Sigmoid colon (tissue), 7 donors: ENCODE results near the gene VAMP1. TPM values are rescaled to one million over a fixed set of nuclear protein-coding genes. Genes with fewer than 3 reads are reported as not detected.

Experiments used
- DNase-seq: peaks from one replicate; pipeline ENCODE4 v3.0.0-alpha.2; 2019
- H3K27ac ChIP-seq, 4 donors: fragments of 200-600 bp; sonication (generic); one replicate each; pipeline ENCODE4 v1.5.1; 2016 to 2019; ENCODE audit warnings: mild to moderate bottlenecking in 1 of 4
- H3K27me3 ChIP-seq, 3 donors: fragments of 200-600 bp; sonication (generic); one replicate each; pipeline ENCODE4 v1.5.1; 2019; ENCODE audit warnings: mild to moderate bottlenecking in 1 of 3
- H3K36me3 ChIP-seq, 4 donors: fragments of 200-600 bp; sonication (generic); one replicate each; pipeline ENCODE4 v1.5.1; 2016 to 2019
- H3K4me1 ChIP-seq, 4 donors: fragments of 200-600 bp; sonication (generic); one replicate each; pipeline ENCODE4 v1.5.1; 2017 to 2019
- H3K4me3 ChIP-seq, 4 donors: fragments of 200-600 bp; sonication (generic); one replicate each; pipeline ENCODE4 v1.5.1; 2017 to 2019; ENCODE audit warnings: mild to moderate bottlenecking in 2 of 4, moderate library complexity in 1 of 4
- H3K9me3 ChIP-seq, 4 donors: fragments of 200-600 bp in 3 of 4; sonication (generic) in 3 of 4; one replicate each; pipeline versions ENCODE4 v1.5.1 to v1.6.1; 2013 to 2019
- EP300 ChIP-seq, 4 donors: sonication (generic); formaldehyde crosslinking; IDR thresholded peaks; one replicate each; pipeline ENCODE4 v1.6.1; 2017; ENCODE audit warnings: antibody characterized with exemption in 4 of 4
- POLR2A ChIP-seq, 2 donors: fragments of 450-650 bp; IDR thresholded peaks; one replicate each; pipeline ENCODE4 v1.6.1; 2016; ENCODE audit warnings: antibody characterized with exemption in 2 of 2, mild to moderate bottlenecking in 2 of 2, moderate library complexity in 2 of 2
- POLR2AphosphoS5 ChIP-seq, 4 donors: sonication (generic); formaldehyde crosslinking; IDR thresholded peaks; one replicate each; pipeline ENCODE4 v1.6.1; 2017; ENCODE audit warnings: antibody characterized with exemption in 4 of 4
- WGBS, 2 donors: extraction: QIAGEN DNeasy Blood & Tissue Kit; methylation state at CpG; one replicate each; pipeline ENCODE4 v1.1.7; 2013; 5-methylcytosine and 5-hydroxymethylcytosine counted together
- intact Hi-C: fragments of 100-400 bp; cut with DNase I; formaldehyde crosslinking; loops from one replicate; pipeline ENCODE4 v1.15.1; 2023
- polyA plus RNA-seq, 3 donors: library from polyadenylated mRNA; stranded (reverse); fragments of 200-250 nt; gene quantifications; one replicate each; pipeline ENCODE4 v1.2.3, GENCODE V29; 2013
- total RNA-seq, 4 donors: library from RNA; depleted of rRNA; stranded (reverse); fragments of >200 nt; gene quantifications; one replicate each; pipeline ENCODE4 v1.1.0, GENCODE V29; 2016
- TF ChIP-seq, protein P1 (sequence below), 4 experiments: fragments of 450-650 bp in 3 of 4; fragments of 200-600 bp in 1 of 4; IDR thresholded peaks; one replicate each; pipeline ENCODE4 v1.5.1; 2016 to 2019; ENCODE audit warnings: antibody characterized with exemption in 4 of 4, mild to moderate bottlenecking in 3 of 4, moderate library complexity in 2 of 4
- donor health status: healthy with polysubstance abuse.
- donor health status: Bipolar disorder and iron deficiency.
- donor health status: healthy.

The VAMP1 gene
- total and polyA plus RNA-seq, 7 donors, result 2.3 to 44.0 (median 12.8) TPM

GRCh38 chr12:6462234-6462995 lies 8.1 kb downstream of the VAMP1 start:
- 85 to 89% methylated on average over 14 of the region's 14 CpGs for WGBS, 2 donors
- intact Hi-C loops, result no loop called here
- H3K4me1 ChIP-seq, result peaks cover 0 to 13% (median 4%) of the 10 kb centered on the region in 4 donors
- no peak for TF ChIP-seq EP300 (IDR thresholded peaks at IDR 0.05)
- TF ChIP-seq, protein P1, sequence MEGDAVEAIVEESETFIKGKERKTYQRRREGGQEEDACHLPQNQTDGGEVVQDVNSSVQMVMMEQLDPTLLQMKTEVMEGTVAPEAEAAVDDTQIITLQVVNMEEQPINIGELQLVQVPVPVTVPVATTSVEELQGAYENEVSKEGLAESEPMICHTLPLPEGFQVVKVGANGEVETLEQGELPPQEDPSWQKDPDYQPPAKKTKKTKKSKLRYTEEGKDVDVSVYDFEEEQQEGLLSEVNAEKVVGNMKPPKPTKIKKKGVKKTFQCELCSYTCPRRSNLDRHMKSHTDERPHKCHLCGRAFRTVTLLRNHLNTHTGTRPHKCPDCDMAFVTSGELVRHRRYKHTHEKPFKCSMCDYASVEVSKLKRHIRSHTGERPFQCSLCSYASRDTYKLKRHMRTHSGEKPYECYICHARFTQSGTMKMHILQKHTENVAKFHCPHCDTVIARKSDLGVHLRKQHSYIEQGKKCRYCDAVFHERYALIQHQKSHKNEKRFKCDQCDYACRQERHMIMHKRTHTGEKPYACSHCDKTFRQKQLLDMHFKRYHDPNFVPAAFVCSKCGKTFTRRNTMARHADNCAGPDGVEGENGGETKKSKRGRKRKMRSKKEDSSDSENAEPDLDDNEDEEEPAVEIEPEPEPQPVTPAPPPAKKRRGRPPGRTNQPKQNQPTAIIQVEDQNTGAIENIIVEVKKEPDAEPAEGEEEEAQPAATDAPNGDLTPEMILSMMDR (IDR thresholded peaks at IDR 0.05), result no peak
- no peak for TF ChIP-seq POLR2A (IDR thresholded peaks at IDR 0.05)
- TF ChIP-seq POLR2AphosphoS5 (IDR thresholded peaks at IDR 0.05), result no peak
- H3K9me3 ChIP-seq, result no peaks in the 10 kb centered on the region
- peaks cover 50 to 89% (median 58%) of the 10 kb centered on the region in 4 donors for H3K36me3 ChIP-seq
- DNase-seq, result no peak
- peak overlapping the region in 3 of 4 donors; percentile 39 to 48 (median 44) for H3K27ac ChIP-seq
- no peak overlapping the region for H3K4me3 ChIP-seq
- H3K27me3 ChIP-seq, result no peaks in the 10 kb centered on the region

GRCh38 chr12:6461401-6462233 lies 8.9 kb downstream of the VAMP1 start:
- no peaks in the 10 kb centered on the region for H3K27me3 ChIP-seq
- H3K27ac ChIP-seq, result peak overlapping the region in 3 of 4 donors; percentile 39 to 48 (median 44)
- H3K36me3 ChIP-seq, result peaks cover 52 to 96% (median 66%) of the 10 kb centered on the region in 4 donors
- peaks cover 0 to 12% (median 4%) of the 10 kb centered on the region in 4 donors for H3K4me1 ChIP-seq
- WGBS, 2 donors, result 44 to 83% methylated on average over 15 of the region's 15 CpGs
- H3K9me3 ChIP-seq, result no peaks in the 10 kb centered on the region
- intact Hi-C loops, result no loop called here
- peak; percentile 79 for DNase-seq
- no peak overlapping the region for H3K4me3 ChIP-seq
- TF ChIP-seq EP300 (IDR thresholded peaks at IDR 0.05) (no peak), POLR2A (IDR thresholded peaks at IDR 0.05) (no peak), POLR2AphosphoS5 (IDR thresholded peaks at IDR 0.05) (no peak)
- TF ChIP-seq, protein P1 (IDR thresholded peaks at IDR 0.05), result no peak

DNA sequence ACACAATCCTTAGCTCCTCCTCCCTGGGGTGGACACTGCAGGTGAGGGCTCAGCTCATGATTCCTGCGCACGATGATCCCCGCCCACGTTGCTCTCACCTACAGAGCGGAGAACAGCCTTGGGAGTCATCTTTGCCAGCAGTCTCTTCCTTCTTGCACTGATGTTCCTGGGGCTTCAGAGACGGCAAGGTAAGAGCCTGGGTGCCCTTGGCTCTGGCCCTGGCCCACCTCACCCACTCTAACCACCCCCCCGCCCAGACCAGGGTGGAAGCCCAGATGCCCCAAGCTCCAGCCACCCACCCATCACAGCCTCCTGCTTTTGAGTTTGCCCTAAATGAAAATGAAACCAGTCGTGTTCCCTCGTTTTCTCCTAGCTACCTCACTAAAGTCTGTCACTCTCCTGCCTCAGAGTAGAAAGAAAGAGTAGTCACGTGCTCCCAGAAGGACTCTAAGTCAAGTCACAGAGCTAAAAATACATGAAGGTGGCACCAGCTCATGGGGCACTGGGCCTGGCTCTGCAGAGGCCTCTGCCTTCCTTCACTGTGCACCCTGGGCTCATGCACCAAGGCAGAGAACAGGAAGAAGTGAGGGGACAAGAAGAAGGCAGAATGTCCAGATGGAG lies 9.6 kb downstream of the VAMP1 start:
- no peak for TF ChIP-seq EP300 (IDR thresholded peaks at IDR 0.05)
- no peak for TF ChIP-seq POLR2A (IDR thresholded peaks at IDR 0.05)
- TF ChIP-seq, protein P1 (IDR thresholded peaks at IDR 0.05), result no peak
- no peak for TF ChIP-seq POLR2AphosphoS5 (IDR thresholded peaks at IDR 0.05)
- peak overlapping the region in 3 of 4 donors; percentile 39 to 48 (median 44) for H3K27ac ChIP-seq
- no peaks in the 10 kb centered on the region for H3K9me3 ChIP-seq
- H3K4me3 ChIP-seq, result no peak overlapping the region
- H3K27me3 ChIP-seq, result no peaks in the 10 kb centered on the region
- H3K36me3 ChIP-seq, result peaks cover 52 to 90% (median 67%) of the 10 kb centered on the region in 4 donors
- WGBS, 2 donors, result 62 to 79% methylated on average over 10 of the region's 10 CpGs
- intact Hi-C loops, result no loop called here
- H3K4me1 ChIP-seq, result peaks cover 0 to 9% (median 2%) of the 10 kb centered on the region in 4 donors
- no peak for DNase-seq

DNA sequence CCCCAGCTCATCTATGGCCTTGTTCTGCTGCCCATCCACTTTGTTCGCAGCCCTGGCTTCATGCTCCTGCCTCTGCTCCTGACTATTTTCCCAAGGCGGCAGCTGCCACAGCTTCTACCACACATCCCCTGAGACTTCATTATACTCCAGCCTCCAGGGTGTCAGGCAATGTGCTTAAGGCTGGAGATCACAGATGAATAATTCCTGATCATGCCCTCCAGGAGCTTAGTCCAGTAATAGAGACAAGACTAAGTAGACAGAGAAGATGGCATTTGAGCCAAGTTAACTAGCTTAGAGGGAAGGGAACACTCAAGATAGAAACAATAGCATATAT lies 11.5 kb downstream of the VAMP1 start:
- peaks cover 0 to 6% (median 0%) of the 10 kb centered on the region in 4 donors for H3K4me1 ChIP-seq
- intact Hi-C loops, result no loop called here
- no peaks in the 10 kb centered on the region for H3K9me3 ChIP-seq
- H3K27ac ChIP-seq, result no peak overlapping the region
- TF ChIP-seq POLR2AphosphoS5 (IDR thresholded peaks at IDR 0.05), result no peak
- TF ChIP-seq EP300 (IDR thresholded peaks at IDR 0.05), result no peak
- TF ChIP-seq POLR2A (IDR thresholded peaks at IDR 0.05), result no peak
- TF ChIP-seq, protein P1 (IDR thresholded peaks at IDR 0.05), result no peak
- H3K4me3 ChIP-seq, result no peak overlapping the region
- peaks cover 41 to 82% (median 64%) of the 10 kb centered on the region in 4 donors for H3K36me3 ChIP-seq
- H3K27me3 ChIP-seq, result no peaks in the 10 kb centered on the region
- WGBS, 2 donors, result 96 to 98% methylated on average over 2 of the region's 2 CpGs
- DNase-seq, result no peak
